OCI-LY1 (cell line): Measurements from ENCODE around the gene SERPIND1.

Experiments
- CTCF ChIP-seq: fragments of 200-600 bp; sonication (generic), shearing (Covaris generic); IDR thresholded peaks from 2 replicates; pipeline ENCODE4 v1.5.1; 2017; ENCODE audit warnings: mild to moderate bottlenecking, antibody characterized with exemption, low read length, moderate library complexity, mixed read lengths
- EZH2 ChIP-seq: fragments of 200-600 bp; sonication (generic), shearing (Covaris generic); IDR thresholded peaks from 2 replicates; pipeline ENCODE4 v1.8.0; 2017; ENCODE audit warnings: borderline replicate concordance, mixed run types, mild to moderate bottlenecking, antibody characterized with exemption, low read length, moderate library complexity, mixed read lengths

- TF ChIP-seq CTCF (no peak), EZH2 (no peak)
Measured at GRCh38 chr22:20746431-20747189, 27.3 kb upstream of the SERPIND1 start.
